HEK293 (cell line): ENCODE results near the gene FNDC8.

Experiments
- ZNF169 ChIP-seq: fragments of 450-650 bp; formaldehyde crosslinking; IDR thresholded peaks from 2 replicates; pipeline ENCODE4 v1.5.1; 2016; ENCODE audit warnings: missing biosample characterization, missing genetic modification characterization
- ZNF274 ChIP-seq, 2 experiments: fragments of 200-500 bp in 1 of 2; fragments of 450-650 bp in 1 of 2; sonication (Bioruptor generic) in 1 of 2; formaldehyde crosslinking in 1 of 2; IDR thresholded peaks; 2 replicates each; pipeline versions ENCODE4 v1.5.1 to v1.6.1; 2014 to 2016; ENCODE audit warnings: borderline replicate concordance in 1 of 2, inconsistent platforms in 1 of 2, low read length in 1 of 2, missing biosample characterization in 1 of 2, missing genetic modification characterization in 1 of 2
- ZNF416 ChIP-seq: fragments of 450-650 bp; formaldehyde crosslinking; IDR thresholded peaks from 2 replicates; pipeline ENCODE4 v1.5.1; 2016; ENCODE audit warnings: missing biosample characterization, missing genetic modification characterization
- ZNF785 ChIP-seq: fragments of 450-650 bp; formaldehyde crosslinking; IDR thresholded peaks from 2 replicates; pipeline ENCODE4 v1.5.1; 2016; ENCODE audit warnings: missing biosample characterization, missing genetic modification characterization
- TF ChIP-seq, protein P1 (sequence below): fragments of 450-650 bp; formaldehyde crosslinking; IDR thresholded peaks from 2 replicates; pipeline ENCODE4 v1.5.1; 2016; ENCODE audit warnings: missing biosample characterization, missing genetic modification characterization
- TF ChIP-seq, protein P2 (sequence below): fragments of 450-650 bp; formaldehyde crosslinking; IDR thresholded peaks from 2 replicates; pipeline ENCODE4 v1.5.1; 2017; ENCODE audit warnings: missing biosample characterization, missing genetic modification characterization
- TF ChIP-seq, protein P3 (sequence below): fragments of 450-650 bp; formaldehyde crosslinking; IDR thresholded peaks from 2 replicates; pipeline ENCODE4 v1.5.1; 2016; ENCODE audit warnings: missing biosample characterization, missing genetic modification characterization
- TF ChIP-seq, protein P4 (sequence below): fragments of 450-650 bp; formaldehyde crosslinking; IDR thresholded peaks from 2 replicates; pipeline ENCODE4 v1.5.1; 2016; ENCODE audit warnings: missing biosample characterization, missing genetic modification characterization, low read depth

DNA sequence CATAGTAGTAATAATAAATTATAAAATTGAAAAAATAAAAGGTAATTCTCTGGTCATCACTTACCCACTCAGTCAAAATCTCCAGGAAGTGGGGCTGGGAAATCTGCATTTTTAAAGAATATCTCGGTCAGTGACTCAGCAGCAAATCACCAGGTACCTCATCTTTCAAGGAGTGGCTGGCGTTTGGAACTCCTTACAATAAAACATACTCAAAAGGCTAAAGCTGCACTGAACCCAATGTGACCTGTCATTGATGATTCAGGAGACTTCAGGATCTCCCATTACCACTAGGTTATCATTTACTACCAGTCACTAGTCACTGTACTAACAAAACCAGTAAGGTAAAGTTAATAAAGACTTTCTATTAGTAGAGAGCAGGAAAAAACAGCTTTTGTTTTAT is 36.4 kb upstream of the FNDC8 start:
- TF ChIP-seq, protein P1, sequence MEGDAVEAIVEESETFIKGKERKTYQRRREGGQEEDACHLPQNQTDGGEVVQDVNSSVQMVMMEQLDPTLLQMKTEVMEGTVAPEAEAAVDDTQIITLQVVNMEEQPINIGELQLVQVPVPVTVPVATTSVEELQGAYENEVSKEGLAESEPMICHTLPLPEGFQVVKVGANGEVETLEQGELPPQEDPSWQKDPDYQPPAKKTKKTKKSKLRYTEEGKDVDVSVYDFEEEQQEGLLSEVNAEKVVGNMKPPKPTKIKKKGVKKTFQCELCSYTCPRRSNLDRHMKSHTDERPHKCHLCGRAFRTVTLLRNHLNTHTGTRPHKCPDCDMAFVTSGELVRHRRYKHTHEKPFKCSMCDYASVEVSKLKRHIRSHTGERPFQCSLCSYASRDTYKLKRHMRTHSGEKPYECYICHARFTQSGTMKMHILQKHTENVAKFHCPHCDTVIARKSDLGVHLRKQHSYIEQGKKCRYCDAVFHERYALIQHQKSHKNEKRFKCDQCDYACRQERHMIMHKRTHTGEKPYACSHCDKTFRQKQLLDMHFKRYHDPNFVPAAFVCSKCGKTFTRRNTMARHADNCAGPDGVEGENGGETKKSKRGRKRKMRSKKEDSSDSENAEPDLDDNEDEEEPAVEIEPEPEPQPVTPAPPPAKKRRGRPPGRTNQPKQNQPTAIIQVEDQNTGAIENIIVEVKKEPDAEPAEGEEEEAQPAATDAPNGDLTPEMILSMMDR = no peak
- TF ChIP-seq, protein P2, sequence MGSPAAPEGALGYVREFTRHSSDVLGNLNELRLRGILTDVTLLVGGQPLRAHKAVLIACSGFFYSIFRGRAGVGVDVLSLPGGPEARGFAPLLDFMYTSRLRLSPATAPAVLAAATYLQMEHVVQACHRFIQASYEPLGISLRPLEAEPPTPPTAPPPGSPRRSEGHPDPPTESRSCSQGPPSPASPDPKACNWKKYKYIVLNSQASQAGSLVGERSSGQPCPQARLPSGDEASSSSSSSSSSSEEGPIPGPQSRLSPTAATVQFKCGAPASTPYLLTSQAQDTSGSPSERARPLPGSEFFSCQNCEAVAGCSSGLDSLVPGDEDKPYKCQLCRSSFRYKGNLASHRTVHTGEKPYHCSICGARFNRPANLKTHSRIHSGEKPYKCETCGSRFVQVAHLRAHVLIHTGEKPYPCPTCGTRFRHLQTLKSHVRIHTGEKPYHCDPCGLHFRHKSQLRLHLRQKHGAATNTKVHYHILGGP (tag by site-specific recombination) = no peak
- TF ChIP-seq, protein P3, sequence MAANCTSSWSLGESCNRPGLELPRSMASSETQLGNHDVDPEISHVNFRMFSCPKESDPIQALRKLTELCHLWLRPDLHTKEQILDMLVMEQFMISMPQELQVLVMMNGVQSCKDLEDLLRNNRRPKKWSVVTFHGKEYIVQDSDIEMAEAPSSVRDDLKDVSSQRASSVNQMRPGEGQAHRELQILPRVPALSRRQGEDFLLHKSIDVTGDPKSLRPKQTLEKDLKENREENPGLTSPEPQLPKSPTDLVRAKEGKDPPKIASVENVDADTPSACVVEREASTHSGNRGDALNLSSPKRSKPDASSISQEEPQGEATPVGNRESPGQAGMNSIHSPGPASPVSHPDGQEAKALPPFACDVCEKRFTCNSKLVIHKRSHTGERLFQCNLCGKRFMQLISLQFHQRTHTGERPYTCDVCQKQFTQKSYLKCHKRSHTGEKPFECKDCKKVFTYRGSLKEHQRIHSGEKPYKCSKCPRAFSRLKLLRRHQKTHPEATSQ (tag by site-specific recombination) = no peak
- TF ChIP-seq ZNF785 (tag by site-specific recombination) = no peak
- TF ChIP-seq, protein P4, sequence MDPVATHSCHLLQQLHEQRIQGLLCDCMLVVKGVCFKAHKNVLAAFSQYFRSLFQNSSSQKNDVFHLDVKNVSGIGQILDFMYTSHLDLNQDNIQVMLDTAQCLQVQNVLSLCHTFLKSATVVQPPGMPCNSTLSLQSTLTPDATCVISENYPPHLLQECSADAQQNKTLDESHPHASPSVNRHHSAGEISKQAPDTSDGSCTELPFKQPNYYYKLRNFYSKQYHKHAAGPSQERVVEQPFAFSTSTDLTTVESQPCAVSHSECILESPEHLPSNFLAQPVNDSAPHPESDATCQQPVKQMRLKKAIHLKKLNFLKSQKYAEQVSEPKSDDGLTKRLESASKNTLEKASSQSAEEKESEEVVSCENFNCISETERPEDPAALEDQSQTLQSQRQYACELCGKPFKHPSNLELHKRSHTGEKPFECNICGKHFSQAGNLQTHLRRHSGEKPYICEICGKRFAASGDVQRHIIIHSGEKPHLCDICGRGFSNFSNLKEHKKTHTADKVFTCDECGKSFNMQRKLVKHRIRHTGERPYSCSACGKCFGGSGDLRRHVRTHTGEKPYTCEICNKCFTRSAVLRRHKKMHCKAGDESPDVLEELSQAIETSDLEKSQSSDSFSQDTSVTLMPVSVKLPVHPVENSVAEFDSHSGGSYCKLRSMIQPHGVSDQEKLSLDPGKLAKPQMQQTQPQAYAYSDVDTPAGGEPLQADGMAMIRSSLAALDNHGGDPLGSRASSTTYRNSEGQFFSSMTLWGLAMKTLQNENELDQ (tag by site-specific recombination) = no peak
- no peak for TF ChIP-seq ZNF274 (IDR thresholded peaks at IDR 0.05; ENCODE audit: low read length)
- TF ChIP-seq ZNF274 (tag by site-specific recombination; IDR thresholded peaks at IDR 0.05; ENCODE audit: borderline replicate concordance) = no peak
- TF ChIP-seq ZNF169 (tag by site-specific recombination) = no peak
- no peak for TF ChIP-seq ZNF416 (tag by site-specific recombination)
